Smooth muscle cell (in vitro differentiated cells): ENCODE results near the gene GALNT15. TPM values are rescaled to one million over a fixed set of nuclear protein-coding genes. Genes with fewer than 3 reads are reported as not detected.

ENCODE experiments used
- DNase-seq: peaks from one replicate; lab custom pipeline; 2025; ENCODE audit not compliant: unreplicated experiment; lab: John Stamatoyannopoulos, UW
- H2AFZ ChIP-seq: fragments of 200-600 bp; sonication (generic); 2 replicates; pipeline ENCODE4 v1.6.0; 2016; ENCODE audit warnings: antibody characterized with exemption, low read depth, mild to moderate bottlenecking
- H3F3A ChIP-seq: fragments of 200-600 bp; sonication (generic); 2 replicates; pipeline ENCODE4 v1.6.0; 2017; ENCODE audit warnings: antibody characterized with exemption, low read depth
- H3K27ac ChIP-seq: fragments of 200-600 bp; sonication (generic); 2 replicates; pipeline ENCODE4 v1.5.1; 2016; ENCODE audit warnings: low read depth, mild to moderate bottlenecking
- H3K27me3 ChIP-seq: fragments of 200-600 bp; sonication (generic); 2 replicates; pipeline ENCODE4 v1.6.1; 2016; ENCODE audit warnings: low read depth, mild to moderate bottlenecking
- H3K36me3 ChIP-seq: fragments of 200-600 bp; sonication (generic); 2 replicates; pipeline ENCODE4 v1.5.1; 2016; ENCODE audit warnings: low read depth
- H3K4me1 ChIP-seq: fragments of 200-600 bp; sonication (generic); 2 replicates; pipeline ENCODE4 v1.5.1; 2016; ENCODE audit warnings: low read depth
- H3K4me2 ChIP-seq: fragments of 200-600 bp; sonication (generic); 2 replicates; pipeline ENCODE4 v1.6.0; 2016; ENCODE audit warnings: mild to moderate bottlenecking
- H3K4me3 ChIP-seq: fragments of 200-600 bp; sonication (generic); 2 replicates; pipeline ENCODE4 v1.5.1; 2016; ENCODE audit warnings: mild to moderate bottlenecking
- H3K79me2 ChIP-seq: fragments of 200-600 bp; sonication (generic); 2 replicates; pipeline ENCODE4 v1.6.0; 2016; ENCODE audit warnings: low read depth, mild to moderate bottlenecking
- H3K9ac ChIP-seq: fragments of 200-600 bp; sonication (generic); 2 replicates; pipeline ENCODE4 v1.6.0; 2016; ENCODE audit warnings: low read depth
- H3K9me3 ChIP-seq: fragments of 200-600 bp; sonication (generic); replicated peaks from 2 replicates; pipeline ENCODE4 v1.5.1; 2016; ENCODE audit warnings: low read depth
- H4K20me1 ChIP-seq: fragments of 200-600 bp; sonication (generic); 2 replicates; pipeline ENCODE4 v1.6.0; 2016; ENCODE audit warnings: low read depth
- CTCF ChIP-seq: fragments of 200-600 bp; sonication (generic); IDR thresholded peaks from 2 replicates; pipeline ENCODE4 v1.5.1; 2017; ENCODE audit warnings: borderline replicate concordance, mild to moderate bottlenecking, antibody characterized with exemption; ENCODE audit not compliant: insufficient read depth, poor library complexity, severe bottlenecking
- WGBS: methylation state at CpG from one replicate; pipeline ENCODE4 v1.1.7; 2016; ENCODE audit warnings: low lambda C conversion rate; 5-methylcytosine and 5-hydroxymethylcytosine counted together
- polyA plus RNA-seq: library from polyadenylated mRNA; unstranded; fragments of >200 nt; fragmentation: Nextera tagmentation; extraction: Ambion mirVana; gene quantifications from 2 replicates; pipeline ENCODE4 v1.2.1, GENCODE V29; 2016
- total RNA-seq: library from RNA; depleted of rRNA; stranded (reverse); fragments of >200 nt; gene quantifications from 2 replicates; pipeline ENCODE4 v1.2.3, GENCODE V29; 2014

GALNT15 gene
- total and polyA plus RNA-seq, 2 experiments from 2014 or later: 0.45 to 1.3 TPM

- TF ChIP-seq CTCF: no peak
- H2AFZ ChIP-seq: no peak overlapping the region
- no peaks in the 10 kb centered on the region for H3K36me3 ChIP-seq
- no peak overlapping the region for H3K9ac ChIP-seq
- WGBS: 88% methylated on average over 2 of the region's 2 CpGs
- no peak overlapping the region for H3K27ac ChIP-seq
- no peak overlapping the region for H3K4me2 ChIP-seq
- H3K9me3 ChIP-seq: no peaks in the 10 kb centered on the region
- H3F3A ChIP-seq: no peaks in the 10 kb centered on the region
- H3K4me3 ChIP-seq: no peak overlapping the region
- no peaks in the 10 kb centered on the region for H3K79me2 ChIP-seq
- no peaks in the 10 kb centered on the region for H4K20me1 ChIP-seq
- no peaks in the 10 kb centered on the region for H3K27me3 ChIP-seq
- DNase-seq: no peak
- no peaks in the 10 kb centered on the region for H3K4me1 ChIP-seq
Observed at GRCh38 chr3:16182183-16182582, 7.7 kb downstream of the GALNT15 start.

- TF ChIP-seq CTCF: no peak
- Histone ChIP-seq H3K4me2 (no peak overlapping the region), H3K4me3 (no peak overlapping the region), H3F3A (no peaks in the 10 kb centered on the region), H3K36me3 (no peaks in the 10 kb centered on the region), H3K4me1 (no peaks in the 10 kb centered on the region), H3K9me3 (no peaks in the 10 kb centered on the region), H3K9ac (no peak overlapping the region), H3K79me2 (no peaks in the 10 kb centered on the region), H3K27me3 (no peaks in the 10 kb centered on the region), H4K20me1 (no peaks in the 10 kb centered on the region), H3K27ac (no peak overlapping the region), H2AFZ (no peak overlapping the region)
- DNase-seq: no peak
- 89% methylated on average over 5 of the region's 5 CpGs for WGBS
Observed at GRCh38 chr3:16182612-16183011, 8.1 kb downstream of the GALNT15 start.

- Histone ChIP-seq H3K9ac (no peak overlapping the region), H3K4me3 (no peak overlapping the region), H3K27me3 (no peaks in the 10 kb centered on the region), H3F3A (no peaks in the 10 kb centered on the region), H3K4me1 (no peaks in the 10 kb centered on the region), H3K36me3 (no peaks in the 10 kb centered on the region), H3K27ac (peak overlapping the region; percentile 21), H3K4me2 (no peak overlapping the region), H3K79me2 (no peaks in the 10 kb centered on the region), H3K9me3 (no peaks in the 10 kb centered on the region), H2AFZ (no peak overlapping the region), H4K20me1 (no peaks in the 10 kb centered on the region)
- 92% methylated on average over 1 of the region's 1 CpG for WGBS
- TF ChIP-seq CTCF: no peak
- no peak for DNase-seq
Observed at GRCh38 chr3:16183082-16183481, 8.6 kb downstream of the GALNT15 start.

DNA sequence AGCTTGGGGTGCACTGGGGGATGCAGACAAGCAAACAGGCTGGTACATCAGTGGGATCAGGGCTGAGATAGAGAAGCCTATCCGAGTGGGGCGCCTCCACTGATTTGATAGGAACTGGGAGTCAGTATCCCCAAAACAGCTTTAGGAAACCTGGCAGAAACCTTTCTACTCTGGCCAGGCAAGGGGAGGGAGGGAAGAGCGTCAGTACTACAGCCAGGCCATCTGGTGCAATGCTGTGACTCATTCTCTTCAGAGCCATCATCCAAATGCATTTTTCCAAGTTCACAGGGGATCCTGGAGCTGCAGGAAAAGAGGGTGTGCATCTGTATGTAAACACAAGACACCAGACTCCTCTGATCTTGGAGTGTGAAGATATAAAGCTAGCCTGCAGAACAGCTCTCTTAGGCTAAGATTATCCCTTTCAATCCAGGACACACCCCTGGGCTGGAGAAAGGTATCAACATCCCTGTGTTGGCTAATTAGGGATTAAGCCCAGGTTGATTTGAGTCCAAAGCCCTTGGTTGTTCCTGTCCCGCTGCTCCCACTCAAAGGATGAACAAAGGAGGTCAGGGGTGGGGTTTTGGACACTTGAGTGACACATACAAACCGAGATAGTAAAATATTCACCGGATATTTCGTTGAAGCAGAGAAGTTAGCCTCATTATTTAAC lies 9.3 kb downstream of the GALNT15 start:
- H3K27ac ChIP-seq: peak overlapping the region; percentile 21
- no peaks in the 10 kb centered on the region for H3F3A ChIP-seq
- H3K4me2 ChIP-seq: no peak overlapping the region
- H3K79me2 ChIP-seq: no peaks in the 10 kb centered on the region
- no peak for TF ChIP-seq CTCF
- H3K9ac ChIP-seq: no peak overlapping the region
- no peaks in the 10 kb centered on the region for H4K20me1 ChIP-seq
- no peak overlapping the region for H2AFZ ChIP-seq
- H3K9me3 ChIP-seq: no peaks in the 10 kb centered on the region
- H3K4me3 ChIP-seq: no peak overlapping the region
- H3K4me1 ChIP-seq: no peaks in the 10 kb centered on the region
- 59% methylated on average over 7 of the region's 7 CpGs for WGBS
- DNase-seq: no peak
- no peaks in the 10 kb centered on the region for H3K36me3 ChIP-seq
- H3K27me3 ChIP-seq: no peaks in the 10 kb centered on the region
